CD14-positive monocyte (primary cell): Measurements from ENCODE around the gene TAGAP. TPM values are rescaled to one million over a fixed set of nuclear protein-coding genes. Genes with fewer than 3 reads are reported as not detected.

Experiments used
- DNase-seq, 3 donors: peaks; one replicate each; pipeline ENCODE4 v3.0.0-alpha.2; 2011 to 2022
- H2AFZ ChIP-seq: 2 replicates; pipeline ENCODE4 v1.6.0; 2012; ENCODE audit warnings: mild to moderate bottlenecking, low read depth, low read length, inconsistent platforms; ENCODE audit not compliant: insufficient read depth, poor library complexity, severe bottlenecking
- H3K27ac ChIP-seq, 2 donors: 1 replicate in 1 of 2; 2 replicates in 1 of 2; pipeline ENCODE4 v1.5.1; 2012 to 2013; ENCODE audit warnings: low read length in 2 of 2, control low read depth in 1 of 2, inconsistent platforms in 1 of 2, low read depth in 1 of 2, mild to moderate bottlenecking in 1 of 2
- H3K27me3 ChIP-seq, 2 donors: one replicate each; pipeline versions ENCODE4 v1.6.0 to v1.6.1; 2011 to 2013; ENCODE audit warnings: low read length in 2 of 2; ENCODE audit not compliant: control insufficient read depth in 2 of 2, insufficient read depth in 2 of 2
- H3K36me3 ChIP-seq, 2 donors: replicated peaks in 1 of 2; 1 replicate in 1 of 2; 2 replicates in 1 of 2; pipeline versions ENCODE4 v1.5.1 to v1.6.1; 2012 to 2013; ENCODE audit warnings: low read length in 2 of 2, control low read depth in 1 of 2, inconsistent platforms in 1 of 2, mild to moderate bottlenecking in 1 of 2; ENCODE audit not compliant: insufficient read depth in 2 of 2, control insufficient read depth in 1 of 2
- H3K4me1 ChIP-seq, 2 donors: 1 replicate in 1 of 2; 2 replicates in 1 of 2; pipeline versions ENCODE4 v1.5.1 to v1.6.1; 2012 to 2013; ENCODE audit warnings: low read length in 2 of 2, control low read depth in 1 of 2, inconsistent platforms in 1 of 2, mild to moderate bottlenecking in 1 of 2, moderate library complexity in 1 of 2; ENCODE audit not compliant: insufficient read depth in 2 of 2, control insufficient read depth in 1 of 2
- H3K4me2 ChIP-seq: replicated peaks from 2 replicates; pipeline ENCODE3; 2012; ENCODE audit warnings: low read length, moderate library complexity, mild to moderate bottlenecking; ENCODE audit not compliant: poor library complexity, severe bottlenecking; ENCODE audit errors: extremely low read depth
- H3K4me3 ChIP-seq, 3 experiments: fragments of 200-600 bp in 1 of 3; sonication (generic) in 1 of 3; replicated peaks in 1 of 3; 1 replicate in 2 of 3; 2 replicates in 1 of 3; pipeline ENCODE4 v1.5.1; 2011 to 2013; ENCODE audit warnings: low read length in 3 of 3, mild to moderate bottlenecking in 3 of 3, control low read depth in 2 of 3, low read depth in 2 of 3, inconsistent platforms in 1 of 3, moderate library complexity in 1 of 3
- H3K79me2 ChIP-seq: 2 replicates; pipeline ENCODE4 v1.6.0; 2012; ENCODE audit warnings: mild to moderate bottlenecking, control low read depth, inconsistent platforms, low read length, moderate library complexity; ENCODE audit not compliant: insufficient read depth
- H3K9ac ChIP-seq: 2 replicates; pipeline ENCODE4 v1.6.0; 2017; ENCODE audit warnings: low read length, mild to moderate bottlenecking; ENCODE audit not compliant: insufficient read depth, poor library complexity, severe bottlenecking
- H3K9me3 ChIP-seq, 2 donors: replicated peaks in 1 of 2; 1 replicate in 1 of 2; 2 replicates in 1 of 2; pipeline versions ENCODE4 v1.5.1 to v1.6.1; 2012 to 2013; ENCODE audit warnings: low read length in 2 of 2, control low read depth in 1 of 2; ENCODE audit not compliant: control insufficient read depth in 1 of 2, insufficient read depth in 1 of 2
- H4K20me1 ChIP-seq: 2 replicates; pipeline ENCODE4 v1.6.0; 2012; ENCODE audit warnings: mild to moderate bottlenecking, low read length, control low read depth, moderate library complexity; ENCODE audit not compliant: insufficient read depth
- H3K27ac Mint-ChIP-seq, 7 donors: one replicate each; pipeline ENCODE4 v1.8.0; 2020; ENCODE audit warnings: mild to moderate bottlenecking in 7 of 7, mixed read lengths in 7 of 7, moderate library complexity in 6 of 7, inconsistent platforms in 2 of 7
- H3K27me3 Mint-ChIP-seq, 3 donors: one replicate each; pipeline ENCODE4 v1.8.0; 2021 to 2022; ENCODE audit warnings: low read depth in 3 of 3, mild to moderate bottlenecking in 3 of 3, mixed read lengths in 3 of 3, moderate library complexity in 3 of 3, inconsistent platforms in 1 of 3
- H3K36me3 Mint-ChIP-seq, 2 donors: one replicate each; pipeline ENCODE4 v1.8.0; 2020; ENCODE audit warnings: mixed read lengths in 2 of 2, inconsistent platforms in 1 of 2, mild to moderate bottlenecking in 1 of 2
- H3K4me1 Mint-ChIP-seq: one replicate; pipeline ENCODE4 v1.8.0; 2020; ENCODE audit warnings: mild to moderate bottlenecking, mixed read lengths
- H3K4me3 Mint-ChIP-seq, 2 donors: one replicate each; pipeline ENCODE4 v1.8.0; 2020; ENCODE audit warnings: mild to moderate bottlenecking in 2 of 2, mixed read lengths in 2 of 2, moderate library complexity in 1 of 2
- H3K9me3 Mint-ChIP-seq, 7 donors: one replicate each; pipeline ENCODE4 v1.8.0; 2020 to 2022; ENCODE audit warnings: mixed read lengths in 7 of 7, mild to moderate bottlenecking in 6 of 7, moderate library complexity in 6 of 7, inconsistent platforms in 2 of 7
- CTCF ChIP-seq: fragments of 200-600 bp; IDR thresholded peaks from one replicate; pipeline ENCODE4 v1.8.0; 2022; ENCODE audit warnings: antibody characterized with exemption, mild to moderate bottlenecking
- WGBS: methylation state at CpG from one replicate; pipeline ENCODE4 v1.1.5; 2013; ENCODE audit warnings: missing lambda C conversion rate; ENCODE audit not compliant: insufficient coverage; 5-methylcytosine and 5-hydroxymethylcytosine counted together
- intact Hi-C, 2 donors: fragments of 100-400 bp; cut with micrococcal nuclease; formaldehyde crosslinking; loops; one replicate each; pipeline versions ENCODE4 v1.15.0 to v1.15.1; 2023
- polyA plus RNA-seq, 3 donors: library from polyadenylated mRNA; depleted of rRNA in 1 of 3; unstranded in 2 of 3; stranded (reverse) in 1 of 3; fragments of 300-500 nt in 2 of 3; fragments of >200 nt in 1 of 3; fragmentation: Illumina TruSeq in 2 of 3; gene quantifications; 1 replicate in 2 of 3; 2 replicates in 1 of 3; pipeline ENCODE4 v1.2.3, GENCODE V29; 2012 to 2021

The TAGAP gene
- polyA plus RNA-seq, 3 donors = 51.9 to 299 (median 59.1) TPM

GRCh38 chr6:159042826-159043181 lies 2.0 kb downstream of the TAGAP start:
- H3K4me3 ChIP-seq = peak overlapping the region; percentile 69 to 96 (median 84)
- H3K27me3 ChIP-seq = no peaks in the 10 kb centered on the region
- H3K27ac ChIP-seq = peak overlapping the region; percentile 99 to 100
- peaks cover 40 to 47% of the 10 kb centered on the region in 2 donors for H3K36me3 ChIP-seq
- no peaks in the 10 kb centered on the region for H3K9me3 ChIP-seq
- WGBS = 75% methylated on average over 1 of the region's 5 CpGs
- peak overlapping the region; percentile 95 for H3K4me2 ChIP-seq
- Mint-ChIP-seq H3K4me3 (peak overlapping the region; percentile 96), H3K27me3 (peaks cover 0 to 2% (median 0%) of the 10 kb centered on the region in 3 donors), H3K27ac (peak overlapping the region; percentile 100), H3K9me3 (peaks cover 0 to 4% (median 0%) of the 10 kb centered on the region in 7 donors), H3K36me3 (peaks cover 47 to 59% of the 10 kb centered on the region in 2 donors), H3K4me1 (peaks cover 58% of the 10 kb centered on the region)
- H3K79me2 ChIP-seq = peaks cover 50% of the 10 kb centered on the region
- peaks cover 7% of the 10 kb centered on the region for H4K20me1 ChIP-seq
- DNase-seq = no peak
- H3K4me1 ChIP-seq = peaks cover 64 to 69% of the 10 kb centered on the region in 2 donors
- no peak overlapping the region for H2AFZ ChIP-seq
- H3K9ac ChIP-seq = peak overlapping the region; percentile 76
- intact Hi-C loops = loop anchor here in 1 of 2 donors (2.0 to 5.0 kb wide), 4 partner anchors 20 to 74 kb away; no protein-coding TSS in a partner anchor
- TF ChIP-seq CTCF = peak; percentile 71

- H3K27ac Mint-ChIP-seq = peak overlapping the region; percentile 100
- no peak overlapping the region for H2AFZ ChIP-seq
These were observed 2.6 kb downstream of the TAGAP start for GRCh38 chr6:159042003-159042825.

More at GRCh38 chr6:159042003-159042825, 2.6 kb downstream of the TAGAP start:
- H3K4me1 Mint-ChIP-seq = peaks cover 63% of the 10 kb centered on the region
- peaks cover 0 to 3% (median 0%) of the 10 kb centered on the region in 7 donors for H3K9me3 Mint-ChIP-seq
- peaks cover 68 to 75% of the 10 kb centered on the region in 2 donors for H3K4me1 ChIP-seq
- H3K4me2 ChIP-seq = peak overlapping the region; percentile 95
- WGBS = 57% methylated on average over 5 of the region's 14 CpGs
- H3K27ac ChIP-seq = peak overlapping the region; percentile 99 to 100
- TF ChIP-seq CTCF = peak; percentile 100
- intact Hi-C loops = loop anchor here in 1 of 2 donors (2.0 to 5.0 kb wide), 4 partner anchors 21 to 75 kb away; no protein-coding TSS in a partner anchor
- H3K9me3 ChIP-seq = no peaks in the 10 kb centered on the region
- H3K4me3 Mint-ChIP-seq = peak overlapping the region; percentile 96
- H3K79me2 ChIP-seq = peaks cover 56% of the 10 kb centered on the region
- H3K36me3 ChIP-seq = peaks cover 46 to 53% of the 10 kb centered on the region in 2 donors
- peak overlapping the region; percentile 69 to 96 (median 84) for H3K4me3 ChIP-seq
- H3K27me3 Mint-ChIP-seq = peaks cover 0 to 2% (median 2%) of the 10 kb centered on the region in 3 donors
- H3K9ac ChIP-seq = peak overlapping the region; percentile 76
- peaks cover 7% of the 10 kb centered on the region for H4K20me1 ChIP-seq
- H3K36me3 Mint-ChIP-seq = peaks cover 53 to 65% of the 10 kb centered on the region in 2 donors
- H3K27me3 ChIP-seq = no peaks in the 10 kb centered on the region
- peak; percentile 84 to 97 (median 92) for DNase-seq
